GM21526 (cell line): ENCODE data around the gene EDIL3.

Experiments
- ATAC-seq: cut with Tn5 transposase; IDR thresholded peaks from one replicate; pipeline ENCODE4 v1.9.1; 2021; ENCODE audit warnings: moderate library complexity; ENCODE audit not compliant: unreplicated experiment, low FRiP score

The EDIL3 gene

DNA sequence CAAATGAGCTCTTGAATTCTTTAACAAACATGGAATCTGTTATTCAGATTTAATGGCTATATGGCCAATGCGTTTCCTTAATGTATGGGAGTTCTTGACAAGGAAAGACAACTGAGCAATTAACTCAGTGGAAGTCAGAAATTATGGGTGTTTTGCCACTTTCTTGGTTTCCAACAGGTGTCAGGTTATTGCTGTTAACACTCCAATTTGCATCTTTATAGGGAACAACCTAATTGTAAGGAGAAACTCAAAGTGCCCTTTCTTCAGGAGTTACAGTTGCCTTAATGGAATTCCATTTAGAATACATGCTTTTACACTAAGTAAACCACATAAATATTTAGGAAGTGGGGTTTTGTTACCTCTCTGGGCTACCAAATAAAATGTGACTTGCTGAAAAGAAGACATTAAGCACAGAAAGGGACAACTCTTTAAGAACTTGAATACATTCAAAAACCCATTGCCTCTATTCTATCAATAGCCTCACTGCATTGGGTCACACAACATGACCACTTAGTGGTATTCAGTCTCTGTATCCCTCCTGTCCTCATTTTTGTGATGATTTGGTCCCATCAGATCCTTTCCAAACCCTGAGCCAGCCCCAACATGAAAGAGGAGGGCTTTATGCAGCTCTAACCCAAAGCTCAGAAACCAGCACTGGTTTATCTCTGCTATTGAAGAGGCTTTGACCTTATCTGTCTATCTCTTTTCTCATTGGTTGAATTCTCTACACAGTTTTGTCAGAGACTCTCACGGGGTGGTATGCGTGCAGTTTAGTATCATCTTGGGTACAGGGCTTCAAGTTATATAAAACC lies 118.7 kb downstream of the EDIL3 start:
- no peak for ATAC-seq

DNA sequence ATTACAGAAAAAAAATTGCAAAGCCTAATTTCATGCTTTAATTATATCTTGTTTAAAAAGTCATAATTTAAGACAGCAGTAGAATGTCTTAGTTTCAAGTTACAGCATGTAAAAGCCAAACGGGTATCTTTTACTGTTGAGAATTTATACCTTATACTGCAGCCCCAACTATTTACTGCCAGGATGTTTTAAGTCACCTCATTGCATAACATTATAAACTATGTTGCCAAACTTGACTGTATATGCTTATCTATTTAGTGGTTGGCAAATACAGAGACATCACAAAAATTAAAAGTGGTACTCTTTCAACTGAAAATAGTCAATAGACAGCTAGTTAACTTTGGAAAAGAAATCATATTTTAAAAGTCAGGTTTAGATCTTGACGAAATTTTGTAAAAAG lies 119.5 kb downstream of the EDIL3 start:
- ATAC-seq, result no peak

DNA sequence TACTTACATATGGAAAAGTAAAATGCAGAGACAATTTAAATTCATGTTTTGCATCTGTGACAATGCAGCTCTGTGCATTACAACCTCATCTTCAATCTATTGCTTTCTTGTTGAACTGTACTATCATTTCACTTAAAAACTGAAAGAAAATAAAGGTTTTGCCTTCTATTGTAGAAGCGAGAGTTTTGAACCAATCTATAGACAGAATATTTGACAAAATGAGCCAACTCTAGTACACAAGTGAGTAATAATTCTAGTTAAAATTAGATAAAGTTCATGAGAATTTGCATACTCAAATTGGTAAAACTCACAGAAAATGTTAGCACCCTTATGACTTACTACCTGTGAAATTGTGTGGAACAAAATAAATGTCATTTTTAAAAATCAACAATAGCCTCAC lies 123.7 kb downstream of the EDIL3 start:
- ATAC-seq, result no peak

DNA sequence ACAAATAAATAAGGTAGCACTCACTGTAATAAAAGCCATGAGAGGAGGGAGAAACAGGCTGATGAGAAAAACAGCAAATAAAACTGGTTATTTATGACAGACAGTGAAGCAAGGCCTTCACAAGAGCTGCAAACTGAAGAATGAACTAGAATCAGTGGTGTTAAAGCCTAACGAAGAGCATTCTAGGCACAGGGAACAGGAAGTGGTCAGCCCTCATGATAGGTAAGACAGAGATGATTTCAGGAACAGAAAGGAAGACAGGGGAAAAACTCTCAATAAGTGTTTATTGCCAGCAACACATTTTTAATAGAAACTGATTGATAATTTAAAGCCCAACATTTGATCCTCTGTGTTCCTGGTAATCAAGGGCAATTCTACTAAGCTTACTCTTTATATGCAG lies 124.5 kb downstream of the EDIL3 start:
- ATAC-seq, result peak; percentile 51

DNA sequence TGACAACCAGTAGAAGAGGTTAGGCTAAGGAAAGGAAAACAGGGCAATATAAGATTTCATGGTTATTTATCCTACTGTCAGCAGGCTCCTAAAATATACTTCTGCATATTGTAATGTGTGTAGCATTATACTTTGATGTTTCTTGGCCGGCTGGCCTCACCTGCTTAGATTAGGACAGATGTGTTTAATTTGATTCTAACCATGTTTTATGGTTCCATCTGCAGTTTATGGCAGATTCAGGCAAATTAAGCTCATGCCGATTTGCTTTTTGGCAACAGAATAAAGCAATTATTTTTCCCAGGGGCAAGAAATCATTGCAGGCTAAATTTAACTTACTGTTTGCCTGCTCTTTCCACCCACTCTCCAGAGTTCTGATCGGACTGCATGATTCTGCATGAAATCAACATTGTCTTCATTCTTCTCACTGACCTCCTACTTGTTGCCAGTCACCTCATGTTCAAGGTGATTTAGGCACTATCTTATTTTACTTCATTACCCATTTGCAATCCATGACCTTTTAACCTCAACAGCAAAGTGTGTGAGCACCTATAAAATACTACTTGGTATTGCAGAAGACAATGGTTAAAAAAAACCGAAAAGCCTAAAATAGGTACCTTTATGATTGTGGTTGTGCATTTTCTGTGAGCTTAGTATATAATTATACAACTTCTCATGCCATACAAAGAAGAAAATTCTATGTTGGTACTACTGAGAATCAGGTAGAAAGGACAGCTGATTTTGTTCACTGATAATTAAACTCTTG lies 125.2 kb downstream of the EDIL3 start:
- no peak for ATAC-seq

DNA sequence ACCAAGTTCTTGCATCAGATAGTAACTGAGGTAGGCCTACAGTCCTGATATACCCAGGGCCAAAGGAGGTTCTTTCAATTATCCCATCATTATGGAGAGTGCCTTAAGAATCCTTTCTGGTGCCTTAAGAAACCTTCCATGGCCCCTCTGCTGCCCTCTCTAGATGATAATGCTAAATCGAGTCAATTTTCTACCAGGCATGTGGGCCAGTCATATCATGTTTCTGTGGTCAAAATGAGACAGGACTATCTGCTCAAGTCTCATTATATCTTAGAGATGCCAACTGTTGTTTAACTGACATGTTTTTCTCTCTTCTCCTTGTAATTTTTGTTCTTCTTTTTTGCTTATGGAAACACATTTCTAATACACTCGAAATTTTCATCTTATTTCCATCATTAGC lies 127.6 kb downstream of the EDIL3 start:
- no peak for ATAC-seq

DNA sequence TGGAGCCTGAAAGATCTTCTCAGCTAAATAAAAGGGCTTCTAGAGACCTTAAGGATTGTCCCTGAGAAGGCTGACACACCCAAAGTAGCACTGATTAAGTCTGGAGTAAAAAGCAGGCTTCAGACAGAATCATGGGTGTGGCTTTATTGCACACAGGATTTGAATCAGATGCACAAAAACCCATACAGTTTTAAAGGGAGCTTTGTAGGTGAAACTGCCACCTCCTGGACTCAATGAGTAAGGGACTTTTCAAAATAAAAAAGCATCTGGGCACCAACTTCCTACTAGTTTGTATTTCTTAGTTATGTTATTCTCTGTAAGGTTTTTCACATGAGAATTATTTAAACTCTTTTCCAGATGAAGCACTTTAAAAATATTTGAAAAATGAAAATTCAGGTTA lies 129.4 kb downstream of the EDIL3 start:
- ATAC-seq, result no peak

DNA sequence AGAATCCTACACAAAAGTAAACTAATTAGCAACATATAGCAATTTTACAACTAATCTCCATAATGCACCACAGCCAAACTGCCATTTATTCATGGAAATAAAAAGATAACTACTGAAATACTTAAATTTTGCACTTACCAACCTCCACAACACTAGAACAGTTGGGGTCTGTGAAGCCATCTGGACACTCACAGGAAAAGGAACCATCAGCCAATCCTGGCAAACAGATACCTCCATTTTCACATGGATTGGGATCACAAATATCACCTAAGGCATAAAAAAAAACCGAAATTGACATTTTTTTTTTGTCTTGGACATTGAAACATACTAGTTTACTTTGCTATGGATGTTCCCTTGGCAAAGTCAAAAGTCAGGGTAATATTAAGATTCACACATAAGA lies 130.7 kb downstream of the EDIL3 start:
- no peak for ATAC-seq

DNA sequence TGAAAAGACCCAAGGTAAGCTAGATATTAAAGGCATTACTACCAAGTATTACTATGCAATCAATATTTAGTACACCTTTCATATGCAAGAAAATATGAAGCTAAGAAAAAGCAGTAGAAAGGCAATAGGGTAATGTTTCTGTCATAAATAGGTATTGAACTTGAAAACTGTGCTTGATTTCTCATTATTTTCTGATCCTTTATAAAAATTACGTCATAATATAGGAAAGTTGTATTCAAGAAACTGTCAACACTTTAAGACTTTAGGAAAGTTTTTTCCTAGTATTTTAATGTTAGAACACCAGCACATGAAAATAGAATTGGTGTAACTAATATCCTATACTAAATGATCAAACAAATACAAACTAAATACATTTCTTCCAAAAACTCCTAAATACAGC lies 133.2 kb downstream of the EDIL3 start:
- ATAC-seq, result no peak

DNA sequence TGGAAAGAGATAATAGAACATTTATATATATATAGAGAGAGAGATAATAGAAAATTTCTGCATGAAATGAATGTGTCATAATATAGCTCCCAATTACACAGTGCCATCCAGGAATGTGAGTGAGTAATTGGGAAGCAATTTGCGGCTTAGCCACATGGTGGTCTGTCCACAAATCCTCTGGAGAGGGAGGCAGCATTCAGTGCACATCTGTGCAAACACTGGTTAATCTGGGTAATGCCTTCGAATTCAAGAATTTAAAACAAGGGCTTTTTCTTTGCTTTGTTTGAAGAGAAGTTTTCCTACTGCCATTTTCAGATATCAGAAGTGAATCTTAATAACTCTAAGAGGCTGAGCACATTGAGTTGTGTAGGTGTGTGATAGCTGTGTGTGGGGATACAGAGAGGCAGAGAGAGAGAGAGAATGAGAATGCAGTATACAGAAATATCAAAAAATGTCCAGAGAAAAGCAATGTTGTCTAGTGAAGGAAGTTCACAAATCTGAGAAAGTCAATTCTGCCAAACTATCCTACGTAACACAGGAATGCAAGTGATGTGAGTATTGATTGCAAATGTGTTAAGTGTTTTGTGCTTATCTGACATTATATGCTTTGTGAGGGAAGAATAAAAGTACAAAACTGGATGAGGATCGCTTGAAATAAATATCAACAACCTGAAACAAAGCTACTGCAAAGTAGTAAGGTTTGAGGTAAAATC lies 134.6 kb downstream of the EDIL3 start:
- no peak for ATAC-seq

DNA sequence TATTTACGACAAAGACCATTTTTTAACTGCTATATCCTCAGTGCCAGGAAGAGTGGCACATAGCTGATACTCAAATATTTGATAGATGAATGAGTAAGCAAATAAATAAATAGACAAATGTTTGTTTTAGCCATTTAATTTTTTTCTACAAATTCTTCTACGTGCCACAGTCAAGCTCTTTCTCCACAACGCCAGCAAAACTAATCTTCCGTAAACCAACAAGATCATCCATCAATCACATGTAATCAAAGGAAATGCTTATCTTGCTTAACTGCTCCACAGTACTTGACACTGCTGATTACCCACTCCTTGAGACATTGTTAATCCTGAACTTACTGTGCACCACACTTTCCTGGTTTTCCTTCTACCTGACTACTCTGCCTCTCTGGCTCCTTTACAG lies 136.7 kb downstream of the EDIL3 start:
- no peak for ATAC-seq

DNA sequence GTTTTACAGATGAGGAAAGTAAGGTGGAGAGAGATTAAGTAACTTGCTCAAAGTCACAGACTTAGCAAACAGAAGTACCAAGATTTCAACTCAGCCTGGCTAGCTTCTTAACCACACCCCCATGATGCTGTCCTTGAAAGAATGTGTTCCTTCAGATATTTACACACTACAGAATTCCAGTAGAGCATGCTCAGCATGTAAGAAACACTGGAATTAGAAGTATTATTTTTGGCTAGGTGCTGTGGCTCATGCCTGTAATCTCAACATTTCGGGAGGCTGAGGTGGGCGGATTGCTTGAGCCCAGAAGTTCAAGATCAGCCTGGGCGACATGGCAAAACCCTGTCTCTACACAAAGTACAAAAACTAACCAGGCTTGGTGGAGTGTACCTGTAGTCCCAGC lies 142.4 kb downstream of the EDIL3 start:
- ATAC-seq, result no peak

DNA sequence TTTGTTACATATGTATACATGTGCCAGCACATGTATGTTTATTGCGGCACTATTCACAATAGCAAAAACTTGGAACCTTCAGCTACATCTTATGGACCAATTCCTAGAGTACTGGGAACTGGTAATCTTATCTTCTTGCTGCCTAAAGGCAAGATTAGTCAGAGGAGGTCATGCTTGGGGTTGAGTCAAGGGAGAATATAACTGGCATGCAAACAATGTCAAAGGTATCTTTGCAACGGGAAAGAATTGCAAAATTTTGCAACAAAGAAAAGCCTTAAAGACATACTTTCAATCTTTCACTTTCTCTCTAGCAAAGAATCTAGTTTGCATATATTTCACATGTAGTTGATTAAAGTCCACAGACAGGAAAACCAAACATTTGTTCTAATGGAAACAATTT lies 145.2 kb downstream of the EDIL3 start:
- ATAC-seq, result no peak

DNA sequence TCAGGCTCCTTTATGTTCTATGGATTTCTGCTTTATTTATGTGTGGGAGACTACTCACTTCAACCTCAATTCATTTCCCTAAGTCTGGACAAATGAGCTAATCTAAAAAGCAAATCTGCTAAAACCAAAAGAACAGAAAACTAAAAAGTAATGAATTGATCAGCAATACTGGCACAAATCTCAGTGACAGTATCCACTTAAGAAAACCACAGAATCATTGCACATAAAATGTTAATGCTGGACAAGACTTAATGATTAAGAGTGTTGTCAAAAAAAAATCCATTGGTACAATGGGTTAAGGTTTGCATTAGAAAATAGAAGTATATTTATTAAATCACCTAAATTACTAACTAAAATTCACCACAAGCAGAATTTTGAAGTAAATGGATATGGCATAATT lies 147.6 kb downstream of the EDIL3 start:
- ATAC-seq, result no peak

DNA sequence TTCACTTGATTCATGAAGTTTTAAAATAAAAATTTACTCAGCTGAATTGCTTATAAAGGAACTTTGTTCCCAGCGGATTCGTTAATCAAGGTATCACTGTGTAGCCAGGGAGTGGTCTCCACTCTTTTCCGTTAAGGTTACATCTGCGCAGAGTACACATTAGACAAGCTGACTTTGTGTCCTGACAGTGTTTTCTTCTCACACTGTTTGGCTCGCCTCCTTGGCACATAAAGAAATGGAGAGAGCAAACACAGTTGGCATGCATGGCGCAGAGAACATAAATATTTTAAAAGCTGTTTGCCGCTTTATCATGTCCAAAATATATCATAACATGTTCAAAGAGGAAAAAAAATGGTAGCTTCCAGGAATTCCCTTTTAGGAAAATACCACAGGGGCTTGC lies 153.2 kb downstream of the EDIL3 start:
- ATAC-seq, result no peak

DNA sequence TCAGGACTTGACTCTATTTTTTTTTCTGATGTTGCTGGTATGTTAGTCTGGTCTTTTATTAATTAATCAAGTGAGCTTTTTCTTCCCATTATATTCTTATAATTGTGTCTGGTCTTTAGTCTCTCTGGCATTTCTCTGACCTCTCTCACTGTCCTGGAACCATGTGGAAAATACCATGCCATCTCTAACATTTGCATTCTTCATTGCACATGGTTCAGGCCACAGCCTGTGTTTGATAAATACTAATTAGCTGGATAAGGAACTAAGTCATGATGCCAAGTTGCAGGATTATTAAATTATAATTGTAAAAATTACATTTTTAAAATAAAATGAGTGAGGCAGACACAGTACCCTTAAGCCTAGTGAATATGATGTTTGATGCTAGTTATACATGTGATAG lies 155.6 kb downstream of the EDIL3 start:
- no peak for ATAC-seq

DNA sequence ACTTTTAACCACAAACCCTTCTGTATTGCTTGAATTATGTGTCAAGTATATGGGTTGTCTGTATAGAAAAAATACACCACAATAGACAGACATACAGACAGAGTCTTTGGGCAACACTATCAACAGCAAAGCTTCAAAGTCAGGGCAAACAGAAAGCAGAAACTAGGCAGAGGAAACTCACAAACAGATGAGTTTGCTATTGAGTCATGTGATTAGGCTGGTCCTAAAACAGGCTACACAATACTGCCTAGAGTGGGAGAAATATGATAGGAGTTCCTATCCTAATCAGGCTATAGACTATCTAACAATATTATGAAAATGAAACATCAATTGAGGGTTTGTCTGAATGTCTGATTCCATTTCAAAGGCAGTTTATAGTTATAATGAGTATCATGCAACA lies 156.4 kb downstream of the EDIL3 start:
- ATAC-seq, result no peak

DNA sequence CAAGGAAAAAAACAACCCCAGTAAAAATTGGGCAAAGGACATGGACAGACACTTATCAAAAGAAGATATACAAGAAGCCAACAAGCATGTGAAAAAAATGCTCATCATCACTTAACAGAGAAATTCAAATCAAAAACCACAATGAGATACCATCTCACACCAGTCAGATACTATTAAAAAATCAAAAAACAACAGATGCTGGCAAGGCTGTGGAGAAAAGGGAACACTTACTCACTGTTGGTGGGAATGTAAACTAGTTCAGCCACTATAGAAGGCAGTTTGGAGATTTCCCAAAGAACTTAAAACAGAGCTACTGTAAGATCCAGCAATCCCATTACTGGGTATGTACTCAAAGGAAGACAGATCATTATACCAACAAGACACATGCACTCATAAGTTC lies 157.4 kb downstream of the EDIL3 start:
- ATAC-seq, result no peak

DNA sequence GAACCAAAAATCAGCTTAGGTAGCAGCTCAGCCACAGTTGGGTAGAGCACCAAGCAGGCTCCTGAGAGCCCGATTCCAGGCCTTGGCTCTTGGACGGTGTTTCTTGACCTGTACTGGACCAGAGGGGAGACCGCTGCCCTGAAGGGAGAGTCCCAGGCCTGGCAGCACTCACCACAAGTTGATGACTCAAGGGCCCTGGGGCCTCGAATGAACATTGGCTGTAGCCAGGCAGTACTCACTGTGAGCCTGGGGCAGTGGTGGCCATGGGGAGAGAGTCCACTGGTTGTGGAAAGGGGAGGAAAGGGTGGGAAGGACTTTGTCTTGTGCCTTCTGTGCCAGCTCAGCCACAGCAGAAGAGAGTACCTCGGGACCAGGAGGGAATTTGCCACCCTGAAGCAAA lies 166.1 kb downstream of the EDIL3 start:
- ATAC-seq, result no peak

DNA sequence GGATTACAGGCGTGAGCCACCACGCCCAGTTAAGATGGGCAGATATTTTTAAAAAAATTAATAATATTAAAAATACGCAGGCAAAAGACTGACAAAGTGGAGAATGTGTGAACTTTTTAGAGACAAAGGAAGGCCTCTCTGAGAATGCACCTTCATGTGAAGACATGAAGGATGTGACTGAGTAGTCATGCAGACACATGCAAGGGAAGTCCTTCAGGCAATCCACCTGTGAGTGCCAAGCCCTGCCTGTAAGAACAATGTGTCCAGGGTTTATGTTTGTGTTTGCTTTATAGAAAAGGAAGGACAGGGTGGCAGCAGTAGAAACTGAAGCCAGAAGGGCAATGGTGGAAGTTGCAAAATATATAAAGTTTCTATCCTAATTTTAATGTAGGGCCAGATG lies 169.2 kb downstream of the EDIL3 start:
- no peak for ATAC-seq

DNA sequence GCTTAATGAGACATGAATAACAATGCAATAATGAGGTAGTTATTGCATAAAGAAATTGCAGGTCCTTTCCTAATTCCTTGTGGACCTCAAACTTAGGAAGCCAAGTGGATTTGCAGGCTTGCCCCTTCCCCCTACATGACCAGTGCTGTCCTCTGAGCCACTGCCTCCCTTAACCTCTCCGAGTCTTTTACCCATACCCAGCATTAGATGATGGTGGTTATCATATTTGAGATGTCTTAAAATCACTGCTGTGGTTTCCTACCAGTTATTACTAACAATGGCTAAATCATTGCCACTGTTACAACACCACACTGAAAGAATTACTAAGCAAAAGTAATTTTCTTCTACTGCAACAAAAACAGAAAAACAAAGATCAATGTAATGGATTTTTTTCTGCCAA lies 170.8 kb downstream of the EDIL3 start:
- no peak for ATAC-seq

DNA sequence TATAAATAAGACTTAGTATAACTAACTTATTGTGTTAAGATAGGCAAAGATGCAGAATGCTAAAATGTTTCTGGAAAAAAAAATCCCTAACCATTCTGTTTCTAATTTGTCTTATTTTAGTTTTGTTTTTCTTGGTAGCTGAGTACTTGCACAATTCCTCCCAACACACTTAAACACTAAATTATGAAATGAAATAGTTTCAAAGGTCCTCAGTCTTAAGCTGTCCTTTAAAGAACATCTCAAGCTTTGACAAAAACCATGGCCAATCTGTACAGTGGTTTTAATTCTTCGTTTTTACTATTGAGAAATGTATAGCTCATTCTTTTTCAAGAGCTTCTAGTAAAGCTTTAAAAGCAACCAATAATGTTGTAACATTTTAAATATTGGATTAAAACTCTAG lies 171.5 kb downstream of the EDIL3 start:
- no peak for ATAC-seq
